Activated T-cell treated with anti-CD3 and anti-CD28 coated beads, Interleukin-2, amount 50 U/mL, for 48 hours (primary cell): ENCODE results near the gene SERPINA9.
A peak's percentile ranks its signal among the peaks of the same experiment; 100 is the strongest.
"Not testable (repeated sequence)": the region's sequence is repeated elsewhere in the genome, so short reads cannot be mapped to it uniquely, and the experiment has no call there.

ENCODE experiments used
- DNase-seq, 2 experiments: peaks; one replicate each; pipeline ENCODE4 v3.0.0-alpha.2; 2020

Gene SERPINA9

GRCh38 chr14:94485944-94486841 is 10.2 kb upstream of the SERPINA9 start:
- peak; percentile 67 to 71 for DNase-seq

GRCh38 chr14:94484481-94484880 is 8.5 kb upstream of the SERPINA9 start:
- no peak for DNase-seq

DNA sequence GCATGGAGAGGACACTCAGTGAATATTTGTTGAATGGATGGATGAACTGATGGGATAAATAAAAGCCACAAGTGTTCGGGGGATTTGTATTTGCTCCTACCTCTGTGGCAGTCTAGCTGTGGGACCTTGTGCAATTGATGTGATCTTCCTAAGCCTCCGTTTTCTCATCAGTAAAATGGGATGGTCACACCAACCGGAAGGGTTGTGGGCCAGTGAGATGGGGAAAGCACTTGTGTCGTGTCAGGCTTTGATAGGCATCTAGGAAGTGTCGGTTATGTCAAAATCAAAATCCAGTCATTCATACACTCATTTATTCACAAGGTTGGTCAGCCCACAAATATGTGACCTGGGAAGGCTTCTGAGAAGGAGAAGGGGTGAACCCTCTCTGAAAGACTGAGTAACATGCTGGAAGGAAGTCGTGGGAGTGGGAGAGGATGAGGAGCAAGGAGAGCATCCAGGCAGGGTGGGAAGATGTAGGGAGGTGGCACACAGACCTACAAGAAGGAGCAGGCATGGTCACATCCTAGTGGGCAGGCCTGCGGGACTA is 7.8 kb upstream of the SERPINA9 start:
- DNase-seq: no peak

DNA sequence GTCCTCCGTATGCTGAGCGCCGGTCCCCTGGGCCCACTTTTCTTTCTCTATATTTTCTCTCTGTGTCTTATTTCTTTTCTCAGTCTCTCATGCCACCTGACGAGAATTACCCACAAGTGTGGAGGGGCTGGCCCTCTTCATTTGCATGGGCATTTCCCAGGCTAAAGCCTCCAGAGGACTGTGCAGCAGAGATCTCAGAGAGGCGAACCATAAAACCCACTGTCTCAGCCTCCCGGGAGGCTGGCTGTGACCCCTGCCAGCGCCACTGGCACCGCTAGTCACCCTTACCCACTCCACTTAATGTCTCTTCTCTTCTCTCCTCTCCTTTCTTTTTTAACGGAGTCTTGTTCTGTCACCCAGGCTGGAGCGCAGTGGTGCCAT is 7.1 kb upstream of the SERPINA9 start:
- DNase-seq: no peak

GRCh38 chr14:94482132-94483070 is 6.4 kb upstream of the SERPINA9 start:
- DNase-seq: not testable (repeated sequence)

GRCh38 chr14:94481468-94482131 is 5.6 kb upstream of the SERPINA9 start:
- no peak for DNase-seq

DNA sequence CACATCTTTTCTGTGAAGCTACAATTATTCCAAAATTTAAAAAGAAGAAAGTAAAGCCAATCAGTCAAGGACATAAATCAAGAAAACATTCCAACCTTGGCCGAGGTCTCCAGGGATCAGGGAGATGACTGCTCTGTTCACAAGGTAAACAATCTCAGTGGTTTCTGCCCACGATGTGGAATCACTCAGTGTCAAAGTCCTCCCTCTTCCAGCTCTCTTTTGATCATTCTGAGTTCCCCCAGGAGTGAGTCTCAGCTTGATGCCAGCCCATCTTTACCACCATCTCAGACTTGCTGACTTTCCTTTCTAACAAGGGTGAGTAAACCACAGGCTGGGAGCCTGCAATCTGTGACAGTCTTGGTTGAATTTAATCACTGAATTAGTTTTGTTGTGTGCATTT is 4.8 kb upstream of the SERPINA9 start:
- DNase-seq: no peak

GRCh38 chr14:94478420-94478819 is 2.4 kb upstream of the SERPINA9 start:
- DNase-seq: no peak

DNA sequence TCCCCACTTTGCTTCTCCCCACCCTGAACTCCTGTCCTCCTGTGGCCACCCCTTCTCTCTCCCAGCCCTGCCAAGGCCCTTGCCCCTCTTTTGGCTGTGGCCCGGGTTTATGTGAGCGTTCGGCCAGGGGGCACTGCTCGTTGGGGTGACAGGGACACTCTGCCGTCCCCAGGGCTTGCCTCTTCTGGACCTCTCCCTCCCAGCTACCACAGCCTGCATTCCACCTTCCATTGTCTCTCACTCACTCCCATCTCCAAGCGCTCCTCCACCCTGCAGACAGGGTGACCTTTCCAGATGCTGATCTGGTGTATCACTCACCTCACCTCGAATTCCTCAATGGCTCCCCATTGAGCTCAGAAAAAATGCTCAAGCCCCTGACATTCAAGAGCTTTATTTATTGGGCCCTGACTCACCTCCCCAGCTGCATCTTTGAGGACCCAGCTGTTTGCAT is 1.4 kb downstream of the SERPINA9 start:
- DNase-seq: no peak

DNA sequence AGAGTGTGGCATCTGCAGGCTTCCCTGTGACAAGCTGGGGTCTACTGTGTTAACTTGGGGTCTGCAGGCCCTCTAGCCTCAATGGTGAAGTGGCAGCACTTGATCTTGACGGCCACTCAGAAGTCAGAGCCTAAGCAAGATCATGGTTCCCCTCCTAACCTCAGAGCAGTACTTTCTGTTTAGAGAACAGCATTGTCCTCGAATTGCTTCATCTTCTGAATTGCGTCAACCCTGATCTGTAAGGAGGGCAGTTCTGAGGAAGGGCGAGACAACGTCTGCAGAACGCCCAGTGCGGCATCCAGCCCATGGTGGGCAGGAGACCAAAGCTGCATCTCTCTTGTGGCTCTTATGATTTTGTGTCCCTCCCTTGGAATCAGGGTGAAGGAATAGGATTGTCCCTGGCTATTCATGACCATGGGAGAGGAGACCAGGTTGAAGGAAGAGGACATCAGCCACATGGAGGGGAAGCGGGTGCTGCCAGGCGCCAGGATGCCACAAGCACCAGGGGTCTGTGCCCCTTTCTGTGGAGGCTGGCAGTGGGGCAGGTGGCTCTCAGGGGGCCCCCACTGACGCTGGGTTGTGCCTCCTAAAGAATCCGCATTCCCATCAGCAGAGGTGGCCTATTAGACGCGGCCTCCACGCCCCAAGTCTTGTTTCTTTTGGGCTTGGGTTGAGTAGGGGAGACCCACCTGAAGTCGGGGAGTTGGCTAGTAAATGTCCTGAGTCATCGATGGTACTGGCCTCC is 2.2 kb downstream of the SERPINA9 start:
- no peak for DNase-seq

GRCh38 chr14:94472842-94473241 is 3.2 kb downstream of the SERPINA9 start:
- no peak for DNase-seq

DNA sequence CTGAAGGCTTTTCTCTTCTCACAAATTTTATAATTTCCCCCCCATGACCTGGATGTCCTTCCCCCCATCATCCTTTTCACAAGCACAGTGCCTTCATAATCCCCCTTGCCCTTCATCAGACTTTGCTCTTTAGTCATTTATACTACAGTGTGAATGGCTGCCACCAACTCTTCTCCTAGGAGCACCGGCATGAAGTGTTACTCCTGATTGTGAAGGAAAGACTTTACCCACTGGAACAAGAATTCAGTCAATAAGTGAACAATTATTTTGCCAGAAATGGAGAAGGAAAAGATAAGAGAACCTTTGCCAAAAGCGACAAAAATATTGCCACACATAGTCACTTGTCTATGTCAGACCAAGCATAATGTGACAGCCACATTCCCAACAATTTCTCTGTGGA is 5.0 kb downstream of the SERPINA9 start:
- DNase-seq: no peak

DNA sequence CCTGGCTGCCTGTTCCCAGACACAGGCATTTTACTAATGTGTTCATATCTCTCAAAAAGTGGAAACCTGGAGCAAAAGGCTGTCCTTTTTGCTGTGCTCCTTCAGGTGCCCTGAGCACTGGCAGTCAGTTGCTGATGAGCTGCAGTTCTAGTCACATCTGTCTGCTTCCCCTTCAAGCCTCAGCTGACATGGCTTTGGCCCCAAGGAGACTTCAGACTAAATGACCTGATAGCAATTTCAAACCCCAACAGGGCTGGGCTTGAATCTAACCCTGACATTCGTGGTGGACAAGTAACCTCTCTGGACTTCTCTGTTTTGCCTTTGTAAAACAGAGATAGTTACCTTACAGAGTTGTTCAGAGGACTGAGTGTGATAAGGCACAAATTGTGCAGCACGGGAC is 5.7 kb downstream of the SERPINA9 start:
- DNase-seq: no peak

DNA sequence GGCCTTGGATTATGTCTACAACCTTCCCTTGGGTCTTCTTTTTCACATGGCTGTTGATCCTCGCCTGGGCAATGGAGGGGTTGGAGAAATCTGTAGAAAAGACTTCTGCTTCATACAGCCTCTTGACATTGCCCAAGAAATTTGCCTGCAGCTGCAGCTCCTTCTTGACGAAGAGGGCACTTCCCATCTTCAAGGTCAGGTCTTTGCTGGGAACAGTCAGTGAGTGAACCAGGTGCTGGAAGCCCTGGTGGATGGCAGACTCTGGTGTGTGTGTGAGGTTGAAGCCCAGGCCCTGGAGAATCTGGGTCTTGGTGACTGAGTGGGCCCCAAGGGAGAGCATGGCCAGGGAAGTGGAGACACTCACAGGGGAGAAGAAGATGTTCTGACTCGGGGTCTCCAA is 6.7 kb downstream of the SERPINA9 start:
- no peak for DNase-seq

- DNase-seq: no peak
Measured at GRCh38 chr14:94467728-94468520, 8.1 kb downstream of the SERPINA9 start.

DNA sequence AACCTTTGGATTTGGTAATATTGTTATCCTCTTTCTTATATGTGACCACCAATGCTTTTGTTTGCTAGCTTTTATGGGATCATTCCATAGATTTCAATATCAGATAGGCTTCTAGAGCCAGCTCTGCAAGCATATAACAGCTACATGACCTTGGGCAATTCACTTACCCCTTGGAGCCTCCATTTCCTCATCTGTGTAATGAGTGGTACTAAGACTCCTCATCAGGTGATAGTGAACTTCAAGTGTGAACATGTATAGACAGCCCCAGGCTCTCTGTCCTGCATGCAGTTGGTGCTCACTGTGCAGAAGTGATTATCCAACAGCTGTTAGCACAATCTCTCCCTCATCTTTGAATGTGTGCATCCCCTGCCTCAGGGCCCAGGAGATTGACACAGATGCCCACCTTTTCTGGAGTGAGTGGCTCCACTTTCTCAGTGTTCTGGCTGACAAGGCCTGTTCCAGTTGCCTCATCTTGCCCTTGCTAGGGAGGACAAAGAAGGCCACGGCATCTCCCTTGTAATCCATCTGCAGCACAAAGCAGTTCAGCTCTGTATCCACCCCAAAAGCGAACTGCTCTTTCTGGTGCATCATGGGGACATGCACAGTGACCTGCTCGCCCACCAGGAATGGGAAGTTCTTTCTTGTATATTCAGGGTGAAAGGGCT is 9.2 kb downstream of the SERPINA9 start:
- DNase-seq: no peak

DNA sequence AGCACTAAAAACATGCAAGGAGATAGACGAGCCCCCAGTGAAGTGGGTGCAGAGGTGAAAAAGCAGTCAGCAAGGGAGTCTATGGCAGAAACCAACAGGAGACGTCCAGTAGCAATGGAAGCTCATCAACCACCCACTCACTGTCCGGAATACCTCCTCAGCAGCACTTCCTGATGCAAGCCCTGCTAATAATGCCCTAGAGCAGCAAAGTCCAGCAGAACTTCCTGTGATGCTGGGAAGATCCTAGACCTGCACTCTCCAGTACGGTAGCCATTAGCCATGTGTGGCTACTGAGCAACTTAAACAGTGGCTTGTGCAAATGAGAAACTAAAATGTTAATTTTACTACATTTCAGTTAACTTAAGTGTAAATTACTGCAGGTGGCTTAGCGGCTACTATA is 11.0 kb downstream of the SERPINA9 start:
- DNase-seq: no peak

GRCh38 chr14:94464290-94464689 is 11.7 kb downstream of the SERPINA9 start:
- DNase-seq: no peak

GRCh38 chr14:94462763-94463572 is 13.0 kb downstream of the SERPINA9 start:
- no peak for DNase-seq

DNA sequence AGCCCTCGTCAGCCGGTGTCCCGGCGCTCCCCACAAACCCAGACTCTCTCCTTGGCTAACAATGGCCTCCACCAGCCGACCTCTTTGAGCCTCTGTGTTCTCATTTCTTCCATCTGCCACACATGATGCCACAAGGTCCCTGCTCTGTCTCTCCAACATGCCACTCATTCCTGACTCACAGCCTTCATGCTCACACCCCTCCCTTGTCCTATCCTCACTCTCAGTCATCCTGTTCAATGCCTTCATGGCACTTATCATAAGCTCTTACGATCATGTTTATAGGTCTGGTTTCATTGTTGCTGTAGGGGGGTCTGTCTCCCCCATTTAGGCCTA is 13.8 kb downstream of the SERPINA9 start:
- DNase-seq: no peak
